Astrocyte of the spinal cord (primary cell): ENCODE data around the gene NINJ2.
"Not testable (repeated sequence)": the region's sequence is repeated elsewhere in the genome, so short reads cannot be mapped to it uniquely, and the experiment has no call there.

ENCODE experiments used
- DNase-seq: peaks from one replicate; pipeline ENCODE4 v3.0.0; 2011; ENCODE audit warnings: low read depth, low spot score
- H3K4me3 ChIP-seq: 2 replicates; pipeline ENCODE4 v1.5.1; 2011; ENCODE audit warnings: low read depth, mild to moderate bottlenecking, low read length, moderate library complexity
- in situ Hi-C: cut with HindIII; loops from 2 replicates; pipeline ENCODE4 v1.10.0; 2017; ENCODE audit warnings: low sequenced_read_pairs
- TF ChIP-seq, protein P1 (sequence below): IDR thresholded peaks from 2 replicates; pipeline ENCODE4 v1.5.1; 2012; ENCODE audit warnings: low read depth, mild to moderate bottlenecking, low read length, inconsistent platforms

NINJ2 gene

GRCh38 chr12:581746-582145 lies 81.5 kb downstream of the NINJ2 start:
- TF ChIP-seq, protein P1, sequence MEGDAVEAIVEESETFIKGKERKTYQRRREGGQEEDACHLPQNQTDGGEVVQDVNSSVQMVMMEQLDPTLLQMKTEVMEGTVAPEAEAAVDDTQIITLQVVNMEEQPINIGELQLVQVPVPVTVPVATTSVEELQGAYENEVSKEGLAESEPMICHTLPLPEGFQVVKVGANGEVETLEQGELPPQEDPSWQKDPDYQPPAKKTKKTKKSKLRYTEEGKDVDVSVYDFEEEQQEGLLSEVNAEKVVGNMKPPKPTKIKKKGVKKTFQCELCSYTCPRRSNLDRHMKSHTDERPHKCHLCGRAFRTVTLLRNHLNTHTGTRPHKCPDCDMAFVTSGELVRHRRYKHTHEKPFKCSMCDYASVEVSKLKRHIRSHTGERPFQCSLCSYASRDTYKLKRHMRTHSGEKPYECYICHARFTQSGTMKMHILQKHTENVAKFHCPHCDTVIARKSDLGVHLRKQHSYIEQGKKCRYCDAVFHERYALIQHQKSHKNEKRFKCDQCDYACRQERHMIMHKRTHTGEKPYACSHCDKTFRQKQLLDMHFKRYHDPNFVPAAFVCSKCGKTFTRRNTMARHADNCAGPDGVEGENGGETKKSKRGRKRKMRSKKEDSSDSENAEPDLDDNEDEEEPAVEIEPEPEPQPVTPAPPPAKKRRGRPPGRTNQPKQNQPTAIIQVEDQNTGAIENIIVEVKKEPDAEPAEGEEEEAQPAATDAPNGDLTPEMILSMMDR: no peak
- DNase-seq: no peak
- in situ Hi-C loops: no loop called here
- H3K4me3 ChIP-seq: no peak overlapping the region

- in situ Hi-C loops: no loop called here
- no peak for DNase-seq
- H3K4me3 ChIP-seq: no peak overlapping the region
- TF ChIP-seq, protein P1: no peak
Measured at GRCh38 chr12:581321-581720, 81.9 kb downstream of the NINJ2 start.

GRCh38 chr12:580813-581212 lies 82.4 kb downstream of the NINJ2 start:
- in situ Hi-C loops: no loop called here
- DNase-seq: no peak
- TF ChIP-seq, protein P1: no peak
- no peak overlapping the region for H3K4me3 ChIP-seq

DNA sequence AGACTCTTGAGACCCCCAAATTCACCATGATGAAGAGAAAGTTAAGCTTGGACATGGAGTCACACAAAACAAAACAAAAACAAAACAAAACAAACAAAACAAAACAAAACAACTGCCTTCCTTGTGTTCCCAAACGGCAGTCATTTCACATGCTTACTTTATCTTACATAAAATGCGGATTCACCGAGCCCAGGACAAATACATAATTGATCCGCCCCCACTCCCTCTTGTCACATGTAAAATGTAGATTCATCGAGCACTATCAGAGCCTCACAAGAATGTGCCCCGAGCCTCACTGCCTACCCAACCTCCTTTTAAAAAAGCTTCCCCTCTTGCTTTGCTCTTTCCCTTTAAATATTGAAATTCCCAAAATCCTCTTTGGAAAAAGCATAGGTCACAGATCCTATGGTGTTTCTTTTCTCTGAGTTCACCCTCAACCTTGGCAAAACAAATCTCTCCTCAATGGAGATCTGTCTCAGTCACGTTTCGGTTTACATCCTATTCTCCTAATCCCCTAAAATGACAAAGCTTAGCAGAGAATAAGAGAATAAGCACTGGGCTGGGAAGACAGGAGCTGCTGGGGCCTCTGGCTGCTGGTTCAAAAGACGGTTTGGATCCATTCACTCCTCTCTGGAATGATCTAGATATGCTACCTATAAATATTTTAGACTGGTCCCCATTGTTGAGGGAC lies 83.7 kb downstream of the NINJ2 start:
- DNase-seq: no peak
- in situ Hi-C loops: no loop called here
- TF ChIP-seq, protein P1: no peak
- no peak overlapping the region for H3K4me3 ChIP-seq

- TF ChIP-seq, protein P1: no peak
- no peak for DNase-seq
- in situ Hi-C loops: no loop called here
- H3K4me3 ChIP-seq: no peak overlapping the region
Measured at GRCh38 chr12:578748-579419, 84.4 kb downstream of the NINJ2 start.

DNA sequence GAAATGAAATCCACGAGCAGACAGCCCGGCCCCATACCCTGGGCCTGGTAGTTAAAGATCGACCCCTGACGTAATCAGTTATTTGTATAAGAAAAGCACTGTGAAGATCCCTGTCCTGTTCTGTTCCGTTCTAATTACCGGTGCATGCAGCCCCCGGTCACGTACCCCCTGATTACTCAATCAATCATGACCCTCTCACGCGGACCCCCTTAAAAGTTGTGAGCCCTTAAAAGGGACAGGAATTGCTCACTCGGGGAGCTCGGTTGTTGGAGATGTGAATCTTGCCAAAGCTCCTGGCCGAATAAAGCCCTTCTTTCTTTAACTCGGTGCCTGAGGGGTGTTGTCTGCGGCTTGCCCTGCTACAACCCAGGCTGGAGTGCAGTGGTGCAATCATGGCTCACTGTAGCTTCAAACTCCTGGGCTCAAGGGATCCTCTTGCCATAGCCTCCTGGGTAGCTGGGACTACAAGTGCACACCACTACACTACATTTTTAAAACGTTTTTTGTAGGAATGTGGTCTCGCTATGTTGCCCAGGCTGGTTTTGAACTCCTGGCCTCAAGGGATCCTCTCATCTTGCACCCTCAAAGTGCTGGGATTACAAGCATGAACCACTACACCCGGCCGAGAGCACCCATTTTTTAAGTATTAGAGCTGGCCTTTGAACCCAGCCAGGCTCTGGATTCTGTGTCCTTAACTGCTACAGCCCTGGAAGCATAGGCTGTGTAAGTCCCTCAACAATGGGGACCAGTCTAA lies 85.1 kb downstream of the NINJ2 start:
- in situ Hi-C loops, H3K4me3 ChIP-seq, DNase-seq: not testable (repeated sequence)
